GM19372 (cell line): ENCODE measurements around the gene GNA15.

Experiments
- ATAC-seq: cut with Tn5 transposase; IDR thresholded peaks from one replicate; pipeline ENCODE4 v1.9.1; 2021; ENCODE audit warnings: mild to moderate bottlenecking, low read depth, moderate library complexity; ENCODE audit not compliant: unreplicated experiment

The GNA15 gene

DNA sequence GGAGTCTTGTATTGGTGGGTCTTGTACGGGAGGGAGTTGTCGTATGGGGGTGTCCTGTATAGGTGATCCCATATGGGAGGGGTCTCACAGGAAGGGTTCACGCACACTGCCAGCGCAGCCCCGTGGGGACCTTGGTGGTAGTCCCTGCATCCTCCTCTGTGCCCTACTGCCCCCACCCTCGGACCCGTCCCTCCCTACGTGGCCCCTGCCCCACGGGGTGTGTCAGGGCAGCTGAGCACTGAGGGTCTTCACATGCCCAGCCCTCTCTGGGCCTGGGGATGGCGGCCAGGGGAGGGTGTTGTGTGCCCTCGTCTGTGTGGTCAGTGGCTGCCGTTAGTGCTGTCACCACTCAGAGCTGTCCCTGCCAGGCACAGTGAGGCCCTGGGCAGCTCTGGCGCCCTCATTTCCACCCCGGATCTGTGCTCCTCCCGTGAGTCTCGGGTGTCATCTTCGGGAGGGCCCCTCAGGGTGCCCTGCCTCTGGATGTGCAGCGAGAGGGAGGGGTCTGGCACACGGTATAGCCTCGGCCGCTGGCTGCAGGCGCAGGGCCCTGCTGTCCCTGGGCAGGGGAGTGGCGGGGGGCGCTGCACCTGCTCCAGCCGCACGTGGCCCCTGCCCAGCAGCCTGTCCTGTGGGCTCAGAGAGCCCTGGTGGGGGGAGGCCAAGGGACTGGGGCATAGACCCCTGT lies 16.0 kb upstream of the GNA15 start:
- no peak for ATAC-seq

DNA sequence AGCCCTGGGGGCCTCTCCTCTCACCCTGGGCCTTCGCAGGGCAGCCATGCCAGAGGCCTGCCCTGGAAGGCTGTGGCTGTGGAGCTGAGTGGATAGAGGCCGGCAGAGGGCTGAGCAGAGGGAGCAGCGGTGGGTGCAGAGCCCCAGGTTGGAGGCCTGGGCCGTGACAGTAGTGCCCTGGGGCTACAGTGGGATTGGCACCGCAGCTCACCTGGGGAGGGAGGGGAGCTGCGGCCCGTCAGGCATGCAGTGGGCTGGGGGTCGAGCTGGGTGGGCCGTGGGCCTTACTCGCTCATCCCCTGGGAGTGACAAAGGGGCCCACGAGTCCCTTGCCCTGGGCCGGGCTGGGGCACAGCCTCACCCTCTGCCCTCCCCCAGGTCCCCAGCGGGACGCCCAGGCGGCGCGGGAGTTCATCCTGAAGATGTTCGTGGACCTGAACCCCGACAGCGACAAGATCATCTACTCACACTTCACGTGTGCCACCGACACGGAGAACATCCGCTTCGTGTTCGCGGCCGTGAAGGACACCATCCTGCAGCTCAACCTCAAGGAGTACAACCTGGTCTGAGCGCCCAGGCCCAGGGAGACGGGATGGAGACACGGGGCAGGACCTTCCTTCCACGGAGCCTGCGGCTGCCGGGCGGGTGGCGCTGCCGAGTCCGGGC lies 15.1 kb upstream of the GNA15 start:
- ATAC-seq = no peak

DNA sequence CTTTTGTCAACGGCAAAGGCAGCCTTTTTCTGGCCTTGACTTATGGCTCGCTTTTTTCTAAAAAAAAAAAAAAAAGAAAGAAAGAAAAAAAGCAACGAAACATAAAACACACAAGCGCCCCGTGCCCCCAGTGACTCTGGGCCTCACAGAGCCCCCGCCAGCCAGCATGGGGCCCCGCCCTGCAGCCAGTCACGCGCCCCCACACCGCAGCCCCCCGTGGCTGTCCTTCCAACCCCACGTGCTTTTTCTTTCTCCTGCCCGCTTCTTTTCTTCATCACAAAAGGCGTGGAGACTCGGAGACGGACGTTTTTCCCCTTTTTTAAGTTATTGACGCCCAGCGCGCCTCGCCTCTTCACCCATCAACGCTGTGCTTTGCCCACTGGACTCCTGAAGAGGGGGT lies 14.4 kb upstream of the GNA15 start:
- no peak for ATAC-seq

DNA sequence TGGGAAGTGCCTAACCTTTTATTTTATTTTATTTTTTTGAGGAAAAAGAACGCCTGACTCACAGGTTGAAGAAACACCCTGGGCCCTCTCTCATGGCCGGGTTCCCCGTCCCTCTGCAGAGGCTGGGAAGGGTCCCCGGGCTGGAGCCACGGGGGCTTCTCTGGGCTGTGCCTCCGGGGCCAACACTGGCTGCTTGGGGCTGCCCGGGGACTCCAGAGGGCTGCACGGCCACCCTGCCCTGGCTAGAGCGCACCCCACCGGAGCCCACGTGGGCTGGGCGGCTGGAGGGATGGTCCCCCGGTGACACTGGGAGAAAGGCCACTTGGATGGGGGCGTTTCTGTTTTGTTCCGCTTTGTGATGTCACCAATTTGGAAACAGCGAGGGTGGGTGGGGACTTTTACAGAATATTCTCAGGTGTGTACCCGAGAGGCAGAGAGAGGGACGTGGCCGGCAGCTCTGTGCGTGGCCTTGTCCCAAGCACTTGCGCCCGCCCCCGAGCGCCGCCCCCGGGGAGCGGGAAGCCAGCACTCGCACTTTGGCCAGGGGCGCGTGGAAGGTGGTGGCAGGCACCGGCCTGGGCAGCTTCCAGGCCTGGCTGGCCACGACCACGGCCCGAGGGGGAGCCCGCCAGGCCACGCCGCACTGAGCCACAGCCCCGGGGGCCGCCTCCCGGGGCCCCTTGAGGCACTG lies 13.9 kb upstream of the GNA15 start:
- ATAC-seq = no peak

DNA sequence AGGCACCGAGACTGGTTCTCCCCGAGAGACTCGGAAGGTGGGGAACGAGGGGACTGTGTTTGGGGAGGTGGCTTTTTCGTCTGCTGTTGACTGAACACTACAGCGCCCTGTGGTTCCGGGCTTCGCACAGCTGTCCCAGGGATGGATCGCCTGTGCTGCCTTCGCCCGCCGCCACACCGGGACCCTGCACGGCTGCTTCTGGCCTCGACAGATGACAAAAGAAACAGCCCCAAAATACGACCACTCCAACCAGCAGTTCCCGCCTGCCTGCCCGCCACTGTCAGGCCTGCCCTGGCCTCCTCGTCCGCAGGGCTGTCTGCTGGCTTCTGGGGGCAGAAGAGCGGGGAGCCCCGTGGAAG lies 13.3 kb upstream of the GNA15 start:
- ATAC-seq = no peak

DNA sequence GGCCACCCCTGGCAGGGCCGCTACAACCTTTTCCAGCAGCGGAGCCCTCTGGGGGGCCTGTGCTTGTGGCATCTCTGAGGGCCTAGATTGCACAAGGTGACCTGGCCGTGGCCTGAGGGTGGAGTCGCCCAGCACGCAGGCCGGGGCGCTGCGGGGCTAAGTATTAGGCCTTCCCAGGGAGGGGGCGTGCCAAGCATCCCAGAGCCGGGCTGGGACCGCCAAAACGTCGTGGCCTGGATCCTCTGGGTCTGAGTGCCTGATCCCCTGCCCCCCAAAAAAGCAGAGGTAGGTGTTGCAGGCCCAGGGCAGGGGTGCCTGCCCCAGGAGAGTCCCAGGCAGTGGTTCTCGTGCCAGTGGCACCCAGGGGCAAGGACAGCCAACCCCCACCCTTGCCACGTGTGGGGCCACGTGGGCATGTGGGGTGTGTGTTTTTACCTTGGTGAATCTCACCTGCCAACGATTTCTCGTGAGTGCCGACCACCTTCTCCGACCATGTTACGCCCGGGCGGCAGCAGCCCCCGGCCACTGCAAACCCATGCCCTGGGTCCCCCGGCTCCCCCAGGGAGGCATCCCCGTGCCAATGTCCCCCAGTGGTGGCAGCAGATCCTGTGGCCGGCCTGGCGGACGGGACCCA lies 12.6 kb upstream of the GNA15 start:
- no peak for ATAC-seq

DNA sequence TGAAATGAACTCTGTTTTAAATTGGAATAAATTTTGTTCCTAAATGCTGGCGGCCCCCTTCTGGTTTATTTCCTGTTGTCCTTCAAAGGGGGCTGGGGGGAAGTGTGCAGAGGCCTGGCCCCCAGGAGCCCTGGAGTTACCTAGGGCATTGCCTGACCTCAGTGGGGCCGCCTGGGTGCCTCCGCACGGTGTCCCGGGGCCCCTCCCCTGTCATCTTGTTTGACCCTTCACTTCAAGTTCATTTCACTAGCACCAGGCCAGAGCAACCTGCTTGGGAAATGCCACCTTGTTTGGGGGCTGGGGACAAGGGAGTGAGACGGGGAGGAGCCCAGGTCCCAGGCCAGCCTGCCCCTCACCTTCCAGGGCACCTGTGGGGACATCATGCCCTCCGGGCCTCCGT lies 11.9 kb upstream of the GNA15 start:
- no peak for ATAC-seq

DNA sequence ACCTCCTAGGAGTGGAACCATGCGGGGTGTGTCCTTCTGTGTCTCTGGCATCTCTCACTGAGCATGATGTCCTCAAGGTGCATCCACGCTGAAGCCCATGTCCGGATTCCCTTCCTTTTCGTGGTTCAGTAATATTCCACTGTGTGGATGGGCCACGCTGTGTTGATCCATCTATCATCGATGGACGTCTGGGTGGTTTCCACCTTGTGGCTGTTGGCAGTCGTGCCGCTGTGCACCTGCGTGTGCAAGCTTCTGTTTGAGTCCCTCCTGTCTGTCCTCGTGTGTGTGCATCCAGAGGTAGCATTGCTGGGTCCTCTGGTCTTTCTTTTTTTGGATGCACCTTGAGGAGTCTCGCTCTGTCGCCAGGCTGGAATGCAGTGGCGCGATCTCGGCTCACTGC lies 11.2 kb upstream of the GNA15 start:
- ATAC-seq = no peak

DNA sequence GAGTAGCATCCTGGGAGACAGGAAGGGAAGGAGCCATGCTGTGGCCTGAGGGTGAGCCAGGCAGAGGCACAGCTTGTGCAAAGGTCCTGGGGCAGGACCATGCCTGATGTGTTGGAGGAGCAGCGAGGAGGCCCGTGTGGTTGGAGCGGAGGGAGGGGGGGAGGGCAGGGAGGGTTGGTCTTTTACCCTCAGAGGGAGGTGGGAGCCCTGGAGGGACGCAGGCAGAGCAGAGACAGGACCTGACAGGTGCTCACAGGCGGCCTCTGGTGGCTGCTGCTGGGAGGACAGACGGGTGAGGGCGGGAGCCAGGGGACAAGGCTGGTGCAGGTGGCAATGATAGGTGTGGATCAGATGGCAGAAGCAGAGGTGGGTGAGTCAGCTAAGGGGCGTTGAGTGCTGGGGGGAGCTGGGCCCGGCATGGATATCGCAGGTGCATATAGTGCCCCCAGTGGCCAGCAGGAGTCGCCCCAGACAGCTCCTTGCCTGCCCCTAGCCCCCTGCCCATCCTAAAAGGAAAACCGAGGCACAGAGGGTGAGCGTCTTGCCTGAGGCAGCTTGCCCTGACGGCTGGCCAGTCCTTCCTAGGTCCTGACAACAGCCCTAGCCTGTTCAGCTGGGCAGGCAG lies 9.8 kb upstream of the GNA15 start:
- no peak for ATAC-seq

DNA sequence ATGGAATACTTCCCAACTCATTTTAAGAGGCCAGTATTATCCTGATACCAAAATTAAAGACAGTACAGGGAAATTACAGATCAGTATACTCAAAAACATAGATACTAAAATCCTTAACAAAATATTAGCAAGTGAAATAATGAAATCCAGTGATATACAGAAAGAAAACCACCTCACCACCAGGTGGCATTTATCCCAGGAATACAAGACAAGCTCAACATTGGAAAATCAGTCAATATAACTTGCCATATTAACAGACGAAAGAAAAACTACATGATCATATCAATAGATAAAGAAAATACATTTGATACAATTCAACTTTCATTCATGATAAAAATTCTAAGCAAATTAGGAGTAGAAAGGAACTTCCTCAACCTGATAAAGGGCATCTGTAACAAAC lies 6.7 kb upstream of the GNA15 start:
- no peak for ATAC-seq

DNA sequence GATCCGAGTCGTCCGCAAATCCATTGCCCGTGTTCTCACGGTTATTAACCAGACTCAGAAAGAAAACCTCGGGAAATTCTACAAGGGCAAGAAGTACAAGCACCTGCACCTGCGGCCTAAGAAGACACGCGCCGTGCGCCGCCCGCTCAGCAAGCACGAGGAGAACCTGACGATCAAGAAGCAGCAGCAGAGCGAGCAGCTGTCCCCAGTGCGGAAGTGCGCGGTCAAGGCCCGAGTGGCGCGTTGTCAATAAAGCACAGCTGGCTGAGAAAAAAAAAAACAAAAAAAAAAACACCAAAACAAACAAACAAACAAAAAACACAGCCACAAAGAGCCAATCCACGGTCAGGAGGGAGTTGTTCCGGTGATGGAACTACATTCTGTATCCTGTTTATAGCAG lies 4.7 kb upstream of the GNA15 start:
- no peak for ATAC-seq

DNA sequence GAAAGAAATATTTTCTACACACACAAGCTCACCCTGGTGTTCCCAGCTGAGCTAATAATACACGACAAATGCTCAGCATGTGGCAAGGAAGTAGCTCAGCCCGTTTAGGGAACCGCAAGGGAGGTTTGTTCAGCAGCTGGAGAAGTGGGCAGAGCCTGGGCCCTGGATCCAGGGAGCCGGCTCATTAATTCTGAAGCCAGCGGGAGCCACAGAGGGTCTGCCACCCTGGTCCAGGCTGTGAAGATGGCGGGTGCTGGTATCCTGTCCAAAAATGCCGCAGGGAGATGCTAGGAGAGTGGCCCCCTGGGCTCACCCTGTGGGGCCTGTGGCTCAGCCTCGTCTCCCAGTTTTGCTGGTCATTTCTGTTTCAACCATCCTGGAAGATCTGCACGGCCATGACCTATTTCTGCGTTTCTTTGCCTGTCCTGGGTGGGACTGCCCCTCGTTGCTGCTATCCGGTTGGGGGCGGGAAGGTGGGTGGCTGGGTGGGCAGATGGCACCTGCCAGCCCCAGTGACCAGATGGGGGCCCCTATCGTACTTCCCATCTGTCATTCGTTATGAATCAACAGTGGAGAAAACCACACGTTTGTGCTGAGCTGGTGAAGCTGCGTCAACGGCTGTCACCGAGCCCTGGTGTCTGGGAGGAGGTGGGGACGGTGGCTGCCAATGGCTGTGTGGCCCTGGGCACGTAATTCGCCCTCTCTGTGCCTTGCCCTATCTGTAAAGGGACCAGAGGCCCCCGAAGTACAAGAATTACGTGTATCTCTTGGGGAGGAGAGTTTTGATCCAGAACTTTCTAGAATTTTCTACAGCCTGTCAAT lies 2.7 kb upstream of the GNA15 start:
- no peak for ATAC-seq

DNA sequence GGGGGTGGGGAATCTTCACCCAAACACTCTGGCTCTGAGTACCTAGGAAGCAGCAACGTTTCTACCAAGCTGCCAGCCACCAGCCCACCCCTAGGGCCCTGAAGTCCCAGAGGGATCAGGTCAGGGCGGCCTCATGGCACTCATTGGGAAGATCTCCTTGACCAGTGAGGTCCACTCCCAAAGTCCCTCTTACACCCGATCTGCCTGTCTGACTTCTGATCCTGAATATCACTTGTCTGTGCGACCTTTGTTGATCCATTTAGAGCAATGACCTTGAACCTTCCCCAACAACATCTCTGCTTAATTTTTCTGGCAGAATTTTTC lies 2.1 kb upstream of the GNA15 start:
- ATAC-seq = no peak

DNA sequence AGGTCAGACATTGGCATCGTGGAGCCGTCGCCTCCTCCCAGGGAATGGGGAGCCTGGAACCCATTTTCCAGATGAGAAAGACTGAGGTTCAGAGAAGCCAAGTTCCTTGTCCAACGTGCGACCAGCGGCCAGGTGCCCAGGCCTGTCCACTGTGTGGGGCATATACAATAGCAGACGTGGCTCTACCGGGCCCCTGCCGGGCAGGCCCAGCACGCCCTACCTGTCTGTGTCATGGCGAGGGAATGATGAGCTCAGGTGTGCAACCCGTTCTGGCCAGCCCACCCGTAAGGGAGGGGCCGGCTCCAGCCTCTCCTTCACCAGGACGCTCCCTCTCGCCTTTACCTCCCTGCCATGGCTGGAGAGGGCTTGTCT lies 837 bp downstream of the GNA15 start:
- no peak for ATAC-seq

DNA sequence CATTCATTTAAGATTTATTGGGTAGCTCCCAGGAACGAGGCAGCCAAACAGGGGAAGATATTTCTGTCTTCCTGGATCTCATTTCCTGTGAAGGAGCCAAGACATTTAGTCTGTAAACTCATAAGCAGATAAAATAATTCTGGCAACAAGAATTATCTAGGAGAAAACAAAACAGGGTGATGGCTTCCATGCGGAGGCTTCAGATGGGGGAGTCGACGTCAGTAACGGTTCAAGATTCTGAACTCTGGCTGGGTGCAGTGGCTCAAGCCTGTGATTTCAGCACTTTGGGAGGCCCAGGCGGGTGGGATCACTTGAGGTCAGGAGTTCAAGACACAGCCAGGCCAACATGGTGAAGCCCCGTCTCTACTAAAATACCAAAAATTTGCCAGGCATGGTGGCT lies 1.3 kb downstream of the GNA15 start:
- ATAC-seq = no peak

DNA sequence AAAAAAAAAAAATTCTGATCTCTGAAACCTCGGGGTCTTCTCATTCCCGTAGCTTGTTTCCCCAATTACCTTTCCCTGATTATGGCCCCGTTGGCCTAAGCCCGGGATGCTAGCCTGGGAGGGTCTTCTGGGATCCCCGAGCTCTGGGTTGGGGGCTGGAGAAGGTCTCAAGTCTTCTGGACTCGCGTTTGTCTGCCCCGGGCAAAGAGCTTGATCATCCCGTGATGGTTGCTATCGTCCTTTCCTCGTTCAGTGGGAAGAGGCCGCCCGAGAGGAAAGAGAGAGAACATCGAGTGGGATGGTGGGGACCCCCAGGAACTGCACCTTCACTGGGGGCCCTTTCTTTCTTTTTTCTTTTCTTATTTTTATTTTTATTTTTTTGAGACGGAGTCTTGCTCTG lies 2.4 kb downstream of the GNA15 start:
- ATAC-seq = no peak

DNA sequence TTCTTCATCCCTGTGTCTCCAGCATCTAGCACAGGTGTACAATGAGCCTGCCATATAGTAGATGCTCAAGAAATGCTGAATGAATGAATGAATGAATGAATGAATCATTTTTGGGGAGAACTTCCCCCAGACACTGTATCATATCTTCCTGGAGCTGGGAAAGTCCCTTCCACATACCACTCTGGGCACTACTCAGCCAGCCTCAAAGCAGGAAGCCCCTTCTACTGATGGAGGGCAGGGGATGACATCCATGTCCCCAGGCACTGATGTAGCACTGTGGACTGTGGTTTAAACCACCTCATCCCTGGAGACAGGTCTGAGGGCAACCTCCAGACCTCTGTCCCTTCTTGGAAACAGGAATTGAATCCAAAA lies 4.8 kb downstream of the GNA15 start:
- ATAC-seq = no peak

DNA sequence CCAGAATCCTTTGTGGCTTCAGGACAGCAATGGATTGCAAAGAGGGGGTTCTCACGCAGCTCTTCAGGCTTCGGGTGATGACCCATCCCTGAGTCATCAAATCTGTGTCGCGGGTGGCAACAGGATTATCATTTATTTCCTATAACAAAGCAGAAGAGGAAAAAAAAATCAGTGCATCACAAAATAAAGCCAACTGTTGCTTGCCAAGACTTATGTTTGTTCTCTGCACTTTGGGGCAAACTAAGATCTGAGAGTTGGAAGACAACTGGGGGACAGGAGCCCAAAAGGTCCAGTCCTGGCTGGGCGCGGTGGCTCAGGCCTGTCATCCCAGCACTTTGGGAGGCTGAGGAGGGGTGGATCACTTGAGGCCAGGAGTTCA lies 6.4 kb downstream of the GNA15 start:
- no peak for ATAC-seq

DNA sequence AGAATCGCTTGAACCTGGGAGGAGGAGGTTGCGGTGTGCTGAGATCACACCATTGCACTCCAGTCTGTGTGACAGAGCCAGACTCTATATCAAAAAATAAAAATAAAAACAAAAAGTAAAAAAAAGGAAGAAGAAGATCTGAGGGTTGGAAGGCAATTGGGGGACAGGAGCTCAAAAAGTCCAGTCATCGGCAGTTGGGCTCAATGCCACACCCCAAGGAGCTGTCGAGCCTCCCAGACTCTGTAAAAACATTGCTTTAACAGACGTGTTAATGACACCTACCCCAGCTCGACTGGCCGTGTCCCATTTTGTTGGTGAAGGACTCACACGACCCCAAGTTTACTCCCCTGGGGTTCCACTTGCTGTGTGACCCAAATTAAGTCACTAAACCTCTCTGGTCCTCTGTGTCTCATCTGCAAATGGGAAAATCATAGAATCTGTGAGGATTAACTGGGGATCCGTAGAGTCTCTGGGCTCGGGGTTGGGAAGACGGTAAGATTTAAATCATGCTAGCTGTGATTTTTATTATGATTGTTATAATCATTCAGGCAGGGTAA lies 7.0 kb downstream of the GNA15 start:
- ATAC-seq = no peak

DNA sequence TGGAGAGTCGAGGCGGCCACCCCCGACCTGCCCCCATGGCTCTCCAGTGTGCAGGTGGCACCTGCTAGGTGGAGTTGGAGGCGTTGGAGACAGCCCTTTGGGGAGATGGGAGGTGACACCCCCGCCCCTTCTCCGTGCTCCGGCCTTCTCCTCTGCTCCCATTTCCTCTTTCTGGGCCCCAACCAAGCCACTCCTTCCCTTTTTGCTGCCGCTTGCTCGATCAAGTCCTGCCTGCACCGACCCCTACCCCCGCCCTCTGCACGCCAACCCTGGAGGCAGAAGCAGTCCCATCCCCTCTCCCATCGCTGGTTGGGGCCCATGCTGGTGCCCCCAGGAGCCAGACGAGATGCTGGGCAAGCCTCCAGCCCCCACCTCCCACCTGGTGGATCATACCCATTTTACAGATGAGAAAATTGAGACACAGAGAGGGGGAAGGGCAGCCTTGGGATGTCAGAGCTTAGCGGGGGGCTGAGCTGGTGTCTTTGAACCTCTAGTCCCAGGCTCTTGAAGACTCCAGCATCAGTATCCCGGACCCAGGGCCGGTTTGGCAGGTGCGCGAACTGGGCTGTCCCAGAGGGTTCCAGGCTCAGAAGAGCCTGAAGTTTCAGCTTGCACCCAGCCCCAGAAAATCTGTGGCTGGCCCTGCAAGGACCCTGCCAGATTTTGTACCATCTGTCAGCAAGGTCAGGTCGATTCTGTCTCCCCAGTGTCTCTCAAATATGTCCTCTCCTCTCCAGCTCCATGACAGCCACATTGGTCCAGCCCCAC lies 10.3 kb downstream of the GNA15 start:
- no peak for ATAC-seq
